K562 (cell line): ENCODE results near the gene ENDOU.

Experiments used
- CBX5 ChIP-seq: IDR thresholded peaks from 2 replicates; pipeline ENCODE4 v1.6.1; 2014; ENCODE audit warnings: low read depth, borderline replicate concordance
- DACH1 ChIP-seq: fragments of 450-650 bp; IDR thresholded peaks from 2 replicates; pipeline ENCODE4 v1.6.1; 2018; ENCODE audit not compliant: partially characterized antibody
- JUNB ChIP-seq: fragments of 450-650 bp; formaldehyde crosslinking; conservative IDR thresholded peaks from 2 replicates; pipeline ENCODE4 v1.4.0; 2020; ENCODE audit warnings: mild to moderate bottlenecking
- SMC3 ChIP-seq: conservative IDR thresholded peaks from 2 replicates; pipeline ENCODE4 v1.6.1; 2011; ENCODE audit warnings: low read depth, low read length, improper control_type of control experiment; ENCODE audit not compliant: insufficient read depth
- YY1 ChIP-seq, 3 experiments: IDR thresholded peaks; 2 replicates each; pipeline ENCODE4 v1.6.1; 2011; ENCODE audit warnings: low read length in 2 of 3, mild to moderate bottlenecking in 2 of 3, moderate library complexity in 2 of 3, borderline replicate concordance in 1 of 3, control low read depth in 1 of 3, low read depth in 1 of 3; ENCODE audit not compliant: insufficient read depth in 3 of 3, insufficient replicate concordance in 2 of 3, control insufficient read depth in 1 of 3, insufficient read length in 1 of 3; ENCODE audit errors: extremely low read depth in 1 of 3
- ZBTB8A ChIP-seq: fragments of 450-650 bp; IDR thresholded peaks from 2 replicates; pipeline ENCODE4 v1.6.1; 2018; ENCODE audit warnings: mild to moderate bottlenecking, moderate library complexity; ENCODE audit not compliant: partially characterized antibody
- ZNF146 ChIP-seq: IDR thresholded peaks from one replicate; pipeline ENCODE4 v1.6.1; 2018; ENCODE audit warnings: missing compliant biosample characterization; ENCODE audit not compliant: unreplicated experiment
- ZNF197 ChIP-seq: fragments of 200-800 bp; sonication (Bioruptor generic); IDR thresholded peaks from 2 replicates; pipeline ENCODE4 v1.6.1; 2016; ENCODE audit warnings: low read depth, missing genetic modification characterization, missing compliant biosample characterization
- TF ChIP-seq, protein P1 (sequence below), 2 experiments: fragments of 450-650 bp in 1 of 2; sonication (generic) in 1 of 2; formaldehyde crosslinking in 1 of 2; IDR thresholded peaks; 2 replicates each; pipeline versions ENCODE4 v1.7.1 to v1.9.0; 2016 to 2022; ENCODE audit warnings: inconsistent platforms in 1 of 2, mild to moderate bottlenecking in 1 of 2, missing genetic modification reagents in 1 of 2
- TF ChIP-seq, protein P2 (sequence below), 2 experiments: fragments of 450-650 bp in 1 of 2; sonication (generic) in 1 of 2; formaldehyde crosslinking in 1 of 2; IDR thresholded peaks in 1 of 2; conservative IDR thresholded peaks in 1 of 2; 2 replicates each; pipeline versions ENCODE4 v1.6.1 to v1.8.1; 2016 to 2023; ENCODE audit warnings: mild to moderate bottlenecking in 2 of 2, moderate library complexity in 2 of 2, inconsistent platforms in 1 of 2, missing genetic modification reagents in 1 of 2
- TF ChIP-seq, protein P3 (sequence below): sonication (generic); formaldehyde crosslinking; IDR thresholded peaks from 2 replicates; pipeline ENCODE4 v1.9.0; 2022; ENCODE audit warnings: mild to moderate bottlenecking, missing genetic modification reagents
- TF ChIP-seq, protein P4 (sequence below): fragments of 250-450 bp; sonication (Bioruptor Pico); IDR thresholded peaks from 2 replicates; pipeline ENCODE4 v1.8.0; 2022; ENCODE audit warnings: inconsistent platforms, mild to moderate bottlenecking, moderate library complexity, borderline replicate concordance
- TF ChIP-seq, protein P5 (sequence below): fragments of 450-650 bp; IDR thresholded peaks from 2 replicates; pipeline ENCODE4 v1.6.1; 2016; ENCODE audit warnings: borderline replicate concordance
- TF ChIP-seq, protein P6 (sequence below), 3 experiments: IDR thresholded peaks in 2 of 3; conservative IDR thresholded peaks in 1 of 3; 2 replicates each; pipeline ENCODE4 v1.5.1; 2011 to 2012; ENCODE audit warnings: low read length in 3 of 3, mild to moderate bottlenecking in 3 of 3, control low read depth in 2 of 3, improper control_type of control experiment in 1 of 3, inconsistent platforms in 1 of 3, low read depth in 1 of 3, mixed read lengths in 1 of 3, moderate library complexity in 1 of 3; ENCODE audit not compliant: insufficient read depth in 2 of 3

DNA sequence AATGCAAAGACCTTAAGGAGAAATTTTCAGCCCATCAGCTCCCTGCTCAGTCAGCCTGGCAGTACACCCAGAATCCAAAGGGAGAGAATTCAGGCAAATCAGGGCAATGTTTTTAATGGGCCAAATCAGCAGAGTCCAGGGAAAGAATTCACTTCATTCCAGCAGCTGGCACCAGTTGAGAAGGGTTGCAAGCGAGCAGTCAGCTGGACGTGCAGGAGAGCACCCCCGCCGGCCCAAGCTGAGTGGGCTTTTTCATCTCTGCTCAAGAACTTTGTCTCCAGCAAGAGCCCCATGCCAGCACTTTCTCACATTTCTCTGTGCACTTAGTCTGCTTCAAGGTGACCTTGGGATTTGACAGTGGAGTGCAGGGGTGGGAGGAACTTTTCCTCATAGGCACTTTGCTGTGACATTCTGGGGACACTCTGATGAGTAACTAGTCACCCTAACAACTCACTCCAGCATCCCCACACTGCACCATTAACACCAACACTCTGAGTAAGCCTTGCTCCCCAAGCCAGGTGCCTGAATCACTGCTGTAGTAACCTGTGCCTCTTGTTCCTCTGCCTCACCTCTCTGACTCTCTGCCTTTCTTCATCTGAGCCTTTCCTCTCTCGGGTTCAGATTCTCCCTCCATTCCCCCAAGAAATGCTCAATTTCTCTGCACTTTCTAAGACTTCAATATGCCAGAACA, 2.2 kb downstream of the ENDOU start:
- no peak for TF ChIP-seq ZNF197
- no peak for TF ChIP-seq DACH1
- TF ChIP-seq, protein P1, sequence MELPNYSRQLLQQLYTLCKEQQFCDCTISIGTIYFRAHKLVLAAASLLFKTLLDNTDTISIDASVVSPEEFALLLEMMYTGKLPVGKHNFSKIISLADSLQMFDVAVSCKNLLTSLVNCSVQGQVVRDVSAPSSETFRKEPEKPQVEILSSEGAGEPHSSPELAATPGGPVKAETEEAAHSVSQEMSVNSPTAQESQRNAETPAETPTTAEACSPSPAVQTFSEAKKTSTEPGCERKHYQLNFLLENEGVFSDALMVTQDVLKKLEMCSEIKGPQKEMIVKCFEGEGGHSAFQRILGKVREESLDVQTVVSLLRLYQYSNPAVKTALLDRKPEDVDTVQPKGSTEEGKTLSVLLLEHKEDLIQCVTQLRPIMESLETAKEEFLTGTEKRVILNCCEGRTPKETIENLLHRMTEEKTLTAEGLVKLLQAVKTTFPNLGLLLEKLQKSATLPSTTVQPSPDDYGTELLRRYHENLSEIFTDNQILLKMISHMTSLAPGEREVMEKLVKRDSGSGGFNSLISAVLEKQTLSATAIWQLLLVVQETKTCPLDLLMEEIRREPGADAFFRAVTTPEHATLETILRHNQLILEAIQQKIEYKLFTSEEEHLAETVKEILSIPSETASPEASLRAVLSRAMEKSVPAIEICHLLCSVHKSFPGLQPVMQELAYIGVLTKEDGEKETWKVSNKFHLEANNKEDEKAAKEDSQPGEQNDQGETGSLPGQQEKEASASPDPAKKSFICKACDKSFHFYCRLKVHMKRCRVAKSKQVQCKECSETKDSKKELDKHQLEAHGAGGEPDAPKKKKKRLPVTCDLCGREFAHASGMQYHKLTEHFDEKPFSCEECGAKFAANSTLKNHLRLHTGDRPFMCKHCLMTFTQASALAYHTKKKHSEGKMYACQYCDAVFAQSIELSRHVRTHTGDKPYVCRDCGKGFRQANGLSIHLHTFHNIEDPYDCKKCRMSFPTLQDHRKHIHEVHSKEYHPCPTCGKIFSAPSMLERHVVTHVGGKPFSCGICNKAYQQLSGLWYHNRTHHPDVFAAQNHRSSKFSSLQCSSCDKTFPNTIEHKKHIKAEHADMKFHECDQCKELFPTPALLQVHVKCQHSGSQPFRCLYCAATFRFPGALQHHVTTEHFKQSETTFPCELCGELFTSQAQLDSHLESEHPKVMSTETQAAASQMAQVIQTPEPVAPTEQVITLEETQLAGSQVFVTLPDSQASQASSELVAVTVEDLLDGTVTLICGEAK (IDR thresholded peaks at IDR 0.05), result no peak
- TF ChIP-seq, protein P1 (CRISPR knock-in tag; IDR thresholded peaks at IDR 0.05), result no peak
- TF ChIP-seq, protein P2, sequence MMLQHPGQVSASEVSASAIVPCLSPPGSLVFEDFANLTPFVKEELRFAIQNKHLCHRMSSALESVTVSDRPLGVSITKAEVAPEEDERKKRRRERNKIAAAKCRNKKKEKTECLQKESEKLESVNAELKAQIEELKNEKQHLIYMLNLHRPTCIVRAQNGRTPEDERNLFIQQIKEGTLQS (IDR thresholded peaks at IDR 0.05), result no peak
- TF ChIP-seq, protein P2 (CRISPR knock-in tag; conservative IDR thresholded peaks at IDR 0.05), result no peak
- TF ChIP-seq, protein P3, sequence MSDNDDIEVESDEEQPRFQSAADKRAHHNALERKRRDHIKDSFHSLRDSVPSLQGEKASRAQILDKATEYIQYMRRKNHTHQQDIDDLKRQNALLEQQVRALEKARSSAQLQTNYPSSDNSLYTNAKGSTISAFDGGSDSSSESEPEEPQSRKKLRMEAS (CRISPR knock-in tag), result no peak
- no peak for TF ChIP-seq YY1 (IDR thresholded peaks at IDR 0.05; ENCODE audit: borderline replicate concordance in 1 of 3, control insufficient read depth in 1 of 3, extremely low read depth in 1 of 3, insufficient read depth in 3 of 3, insufficient read length in 1 of 3, insufficient replicate concordance in 2 of 3, low read depth in 1 of 3, low read length in 2 of 3)
- TF ChIP-seq, protein P4, sequence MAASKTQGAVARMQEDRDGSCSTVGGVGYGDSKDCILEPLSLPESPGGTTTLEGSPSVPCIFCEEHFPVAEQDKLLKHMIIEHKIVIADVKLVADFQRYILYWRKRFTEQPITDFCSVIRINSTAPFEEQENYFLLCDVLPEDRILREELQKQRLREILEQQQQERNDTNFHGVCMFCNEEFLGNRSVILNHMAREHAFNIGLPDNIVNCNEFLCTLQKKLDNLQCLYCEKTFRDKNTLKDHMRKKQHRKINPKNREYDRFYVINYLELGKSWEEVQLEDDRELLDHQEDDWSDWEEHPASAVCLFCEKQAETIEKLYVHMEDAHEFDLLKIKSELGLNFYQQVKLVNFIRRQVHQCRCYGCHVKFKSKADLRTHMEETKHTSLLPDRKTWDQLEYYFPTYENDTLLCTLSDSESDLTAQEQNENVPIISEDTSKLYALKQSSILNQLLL (CRISPR knock-in tag), result no peak
- TF ChIP-seq ZBTB8A, result no peak
- TF ChIP-seq, protein P5, sequence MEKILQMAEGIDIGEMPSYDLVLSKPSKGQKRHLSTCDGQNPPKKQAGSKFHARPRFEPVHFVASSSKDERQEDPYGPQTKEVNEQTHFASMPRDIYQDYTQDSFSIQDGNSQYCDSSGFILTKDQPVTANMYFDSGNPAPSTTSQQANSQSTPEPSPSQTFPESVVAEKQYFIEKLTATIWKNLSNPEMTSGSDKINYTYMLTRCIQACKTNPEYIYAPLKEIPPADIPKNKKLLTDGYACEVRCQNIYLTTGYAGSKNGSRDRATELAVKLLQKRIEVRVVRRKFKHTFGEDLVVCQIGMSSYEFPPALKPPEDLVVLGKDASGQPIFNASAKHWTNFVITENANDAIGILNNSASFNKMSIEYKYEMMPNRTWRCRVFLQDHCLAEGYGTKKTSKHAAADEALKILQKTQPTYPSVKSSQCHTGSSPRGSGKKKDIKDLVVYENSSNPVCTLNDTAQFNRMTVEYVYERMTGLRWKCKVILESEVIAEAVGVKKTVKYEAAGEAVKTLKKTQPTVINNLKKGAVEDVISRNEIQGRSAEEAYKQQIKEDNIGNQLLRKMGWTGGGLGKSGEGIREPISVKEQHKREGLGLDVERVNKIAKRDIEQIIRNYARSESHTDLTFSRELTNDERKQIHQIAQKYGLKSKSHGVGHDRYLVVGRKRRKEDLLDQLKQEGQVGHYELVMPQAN, result no peak
- TF ChIP-seq, protein P6, sequence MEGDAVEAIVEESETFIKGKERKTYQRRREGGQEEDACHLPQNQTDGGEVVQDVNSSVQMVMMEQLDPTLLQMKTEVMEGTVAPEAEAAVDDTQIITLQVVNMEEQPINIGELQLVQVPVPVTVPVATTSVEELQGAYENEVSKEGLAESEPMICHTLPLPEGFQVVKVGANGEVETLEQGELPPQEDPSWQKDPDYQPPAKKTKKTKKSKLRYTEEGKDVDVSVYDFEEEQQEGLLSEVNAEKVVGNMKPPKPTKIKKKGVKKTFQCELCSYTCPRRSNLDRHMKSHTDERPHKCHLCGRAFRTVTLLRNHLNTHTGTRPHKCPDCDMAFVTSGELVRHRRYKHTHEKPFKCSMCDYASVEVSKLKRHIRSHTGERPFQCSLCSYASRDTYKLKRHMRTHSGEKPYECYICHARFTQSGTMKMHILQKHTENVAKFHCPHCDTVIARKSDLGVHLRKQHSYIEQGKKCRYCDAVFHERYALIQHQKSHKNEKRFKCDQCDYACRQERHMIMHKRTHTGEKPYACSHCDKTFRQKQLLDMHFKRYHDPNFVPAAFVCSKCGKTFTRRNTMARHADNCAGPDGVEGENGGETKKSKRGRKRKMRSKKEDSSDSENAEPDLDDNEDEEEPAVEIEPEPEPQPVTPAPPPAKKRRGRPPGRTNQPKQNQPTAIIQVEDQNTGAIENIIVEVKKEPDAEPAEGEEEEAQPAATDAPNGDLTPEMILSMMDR (IDR thresholded peaks at IDR 0.05 in 2 of 3, conservative IDR thresholded peaks at IDR 0.05 in 1 of 3; ENCODE audit: insufficient read depth in 2 of 3, low read depth in 1 of 3, low read length in 3 of 3), result no peak
- TF ChIP-seq CBX5, result no peak
- no peak for TF ChIP-seq ZNF146 (CRISPR knock-in tag)
- no peak for TF ChIP-seq SMC3
- TF ChIP-seq JUNB (CRISPR knock-in tag), result no peak
